Breast epithelium (tissue), 3 donors: ENCODE measurements around the gene TTC23.

Experiments used
- CTCF ChIP-seq, 3 donors: fragments of 450-650 bp; IDR thresholded peaks; one replicate each; pipeline ENCODE4 v1.5.1; 2016 to 2017; ENCODE audit warnings: antibody characterized with exemption in 3 of 3, mild to moderate bottlenecking in 3 of 3, moderate library complexity in 3 of 3
- POLR2A ChIP-seq: fragments of 450-650 bp; IDR thresholded peaks from one replicate; pipeline ENCODE4 v1.6.1; 2016; ENCODE audit warnings: antibody characterized with exemption, mild to moderate bottlenecking, moderate library complexity
- POLR2AphosphoS5 ChIP-seq, 3 donors: sonication (generic); formaldehyde crosslinking; IDR thresholded peaks; one replicate each; pipeline ENCODE4 v1.6.1; 2017; ENCODE audit warnings: antibody characterized with exemption in 3 of 3

- TF ChIP-seq POLR2A (no peak), CTCF (IDR thresholded peaks at IDR 0.05) (no peak), POLR2AphosphoS5 (IDR thresholded peaks at IDR 0.05) (no peak)
Observed at GRCh38 chr15:99180964-99181306, 68.4 kb downstream of the TTC23 start.
